ENCODE results near the gene TMEM163. TPM values are rescaled to one million over a fixed set of nuclear protein-coding genes. Genes with fewer than 3 reads are reported as not detected.
A peak's percentile ranks its signal among the peaks of the same experiment; 100 is the strongest.
"Not testable (repeated sequence)": the region's sequence is repeated elsewhere in the genome, so short reads cannot be mapped to it uniquely, and the experiment has no call there.

TMEM163 gene
- polyA plus RNA-seq, 3 donors from 2014 or later: 1.1 to 5.2 (median 2.8) TPM

DNA sequence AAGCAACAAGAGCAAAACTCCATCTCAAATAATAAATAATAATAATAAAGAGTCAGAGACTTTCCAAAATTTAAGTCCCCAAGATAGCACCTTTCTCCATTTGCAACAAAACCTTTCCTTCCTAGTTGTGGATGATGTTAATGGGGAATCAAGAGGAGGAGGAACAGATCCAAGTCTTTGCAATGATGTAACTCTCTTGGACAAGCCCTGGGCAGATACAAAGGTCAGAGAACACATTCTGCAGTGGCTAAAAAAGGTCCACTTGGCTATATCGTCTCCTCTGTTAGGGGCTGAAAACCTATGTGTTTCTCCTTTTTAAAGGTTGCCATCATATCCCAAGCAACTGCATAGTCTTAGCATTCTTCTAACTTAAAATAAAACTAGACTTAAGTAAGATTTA, 151.1 kb downstream of the TMEM163 start:
- Mint-ChIP-seq H3K27me3 (ENCODE audit: low read depth in 3 of 3) (peaks cover 0 to 2% (median 2%) of the 10 kb centered on the region in 3 donors), H3K9me3 (no peaks in the 10 kb centered on the region), H3K27ac (no peak overlapping the region), H3K36me3 (no peaks in the 10 kb centered on the region), H3K4me3 (no peak overlapping the region), H3K4me1 (peaks cover 0 to 8% of the 10 kb centered on the region in 2 donors)
- no peak for DNase-seq

- H3K27ac Mint-ChIP-seq; H3K4me3 Mint-ChIP-seq; DNase-seq; H3K36me3 Mint-ChIP-seq; H3K27me3 Mint-ChIP-seq (ENCODE audit: low read depth in 3 of 3); H3K4me1 Mint-ChIP-seq; H3K9me3 Mint-ChIP-seq: not testable (repeated sequence)
Measured at GRCh38 chr2:134564955-134565354, 153.8 kb downstream of the TMEM163 start.

- peaks cover 0 to 2% (median 2%) of the 10 kb centered on the region in 3 donors for H3K27me3 Mint-ChIP-seq (ENCODE audit: low read depth in 3 of 3)
- peaks cover 6 to 10% of the 10 kb centered on the region in 2 donors for H3K4me1 Mint-ChIP-seq
- DNase-seq: no peak
- H3K4me3 Mint-ChIP-seq: no peak overlapping the region
- H3K36me3 Mint-ChIP-seq: no peaks in the 10 kb centered on the region
- H3K9me3 Mint-ChIP-seq: no peaks in the 10 kb centered on the region
- peak overlapping the region in 1 of 6 donors; percentile 77 for H3K27ac Mint-ChIP-seq
Measured at GRCh38 chr2:134564549-134564948, 154.3 kb downstream of the TMEM163 start.

DNA sequence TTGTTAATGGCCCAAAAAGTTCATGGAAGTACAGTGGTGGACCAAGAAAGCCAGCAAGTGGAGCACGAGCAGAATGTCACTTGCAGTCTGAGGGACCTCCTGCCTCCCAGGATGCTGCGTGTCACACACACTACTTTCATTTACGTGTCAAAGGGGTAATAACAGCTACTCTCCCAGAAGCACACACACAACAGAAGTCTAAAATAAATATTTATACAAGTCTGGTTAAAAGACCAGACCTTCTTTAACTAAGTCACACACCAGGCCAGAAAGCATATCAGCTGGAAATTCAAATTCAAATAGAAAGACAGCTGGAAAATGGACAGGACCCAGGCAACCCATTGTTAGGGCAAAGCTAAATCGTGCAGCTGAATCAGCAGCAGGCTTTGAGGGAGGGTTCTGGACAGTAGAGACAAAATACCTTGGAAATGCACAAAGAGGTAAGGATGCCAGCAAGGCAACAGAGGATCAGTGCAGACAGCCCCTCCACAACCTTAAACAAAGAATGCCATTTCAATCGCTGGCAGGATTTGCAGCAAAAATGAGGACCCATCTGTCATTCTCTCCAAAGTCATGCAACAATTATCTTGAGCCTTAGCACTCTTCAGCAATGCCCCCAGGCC, 160.5 kb downstream of the TMEM163 start:
- Mint-ChIP-seq H3K27ac (no peak overlapping the region), H3K4me3 (no peak overlapping the region), H3K27me3 (ENCODE audit: low read depth in 3 of 3) (peaks cover 0 to 2% (median 0%) of the 10 kb centered on the region in 3 donors), H3K36me3 (no peaks in the 10 kb centered on the region), H3K4me1 (peaks cover 4 to 6% of the 10 kb centered on the region in 2 donors), H3K9me3 (no peaks in the 10 kb centered on the region)
- no peak for DNase-seq

DNA sequence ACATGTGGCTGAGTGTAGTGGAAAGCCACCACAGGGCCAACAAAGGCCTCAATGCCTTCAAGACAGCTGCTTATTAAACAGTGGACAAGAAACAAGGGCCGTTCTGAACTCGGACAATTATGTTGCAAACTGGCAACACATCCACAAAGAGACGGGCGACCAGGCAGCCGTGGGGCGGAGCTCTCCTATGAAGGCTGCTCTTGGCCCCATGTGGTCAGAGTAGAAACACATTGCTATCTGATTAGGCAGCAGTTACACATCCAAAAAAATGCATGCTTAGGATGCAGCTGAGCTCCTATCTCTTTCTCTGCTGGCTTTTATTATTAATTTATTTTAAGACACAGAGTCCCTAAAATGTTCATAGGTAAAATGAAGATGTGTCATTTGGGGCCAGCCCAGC, 163.4 kb downstream of the TMEM163 start:
- no peak overlapping the region for H3K4me3 Mint-ChIP-seq
- peaks cover 3 to 6% of the 10 kb centered on the region in 2 donors for H3K4me1 Mint-ChIP-seq
- no peaks in the 10 kb centered on the region for H3K27me3 Mint-ChIP-seq (ENCODE audit: low read depth in 3 of 3)
- H3K27ac Mint-ChIP-seq: no peak overlapping the region
- no peaks in the 10 kb centered on the region for H3K36me3 Mint-ChIP-seq
- no peaks in the 10 kb centered on the region for H3K9me3 Mint-ChIP-seq
- DNase-seq: no peak

DNA sequence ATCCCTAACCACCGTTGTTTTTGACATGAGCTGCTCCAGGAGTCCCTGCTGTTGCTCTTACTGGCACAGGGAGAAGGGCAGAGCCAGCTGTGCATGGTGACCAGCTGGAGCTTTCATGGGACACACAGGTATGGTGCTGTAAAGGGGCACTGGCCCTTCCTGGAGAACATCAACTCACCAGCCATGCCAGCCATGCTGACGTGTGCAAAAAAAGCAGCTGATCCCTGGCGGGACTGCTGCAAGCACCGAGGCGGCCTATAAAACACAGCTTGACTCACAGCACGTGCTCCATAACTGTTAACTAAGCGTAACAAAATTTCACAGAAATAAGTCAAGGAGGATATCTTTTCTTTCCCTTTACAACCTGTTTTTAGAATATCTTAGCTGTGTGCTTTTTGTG, 165.1 kb downstream of the TMEM163 start:
- peaks cover 0 to 3% of the 10 kb centered on the region in 2 donors for H3K4me1 Mint-ChIP-seq
- no peaks in the 10 kb centered on the region for H3K36me3 Mint-ChIP-seq

DNA sequence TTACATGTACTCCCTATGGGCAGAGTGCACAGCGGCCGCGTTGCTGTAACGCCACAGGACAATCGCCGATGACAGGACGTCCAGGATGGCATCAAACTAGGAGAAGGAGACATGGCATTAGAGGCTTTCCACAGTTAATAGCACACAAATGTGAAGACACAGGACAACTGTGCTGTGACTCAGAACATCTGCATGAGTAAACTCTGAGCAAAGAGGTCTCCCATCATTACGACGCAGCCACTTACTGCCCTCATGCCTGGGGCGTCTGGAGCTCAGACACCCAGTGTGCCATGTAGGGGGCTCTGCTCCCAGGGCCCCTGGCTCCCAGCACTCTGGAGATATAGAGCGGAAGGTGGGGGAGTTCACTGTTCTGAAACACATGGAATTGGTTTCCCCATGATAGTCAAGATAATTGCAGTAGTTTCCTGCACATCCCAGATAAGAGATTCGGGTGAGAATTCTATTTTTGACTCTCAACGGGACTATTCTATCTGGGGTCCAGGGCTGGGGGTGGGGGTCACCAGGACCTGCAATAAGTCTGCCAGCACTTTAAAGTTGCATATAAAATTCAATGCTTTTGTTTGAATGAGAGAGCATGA, 168.1 kb downstream of the TMEM163 start:
- Mint-ChIP-seq H3K9me3 (no peaks in the 10 kb centered on the region), H3K4me3 (no peak overlapping the region), H3K27ac (peak overlapping the region in 1 of 6 donors; percentile 33), H3K4me1 (no peaks in the 10 kb centered on the region), H3K36me3 (no peaks in the 10 kb centered on the region), H3K27me3 (ENCODE audit: low read depth in 3 of 3) (no peaks in the 10 kb centered on the region)
- DNase-seq: no peak

More for the DNA sequence above, 165.1 kb downstream of the TMEM163 start:
- H3K27me3 Mint-ChIP-seq (ENCODE audit: low read depth in 3 of 3): no peaks in the 10 kb centered on the region
- H3K27ac Mint-ChIP-seq: no peak overlapping the region
- H3K9me3 Mint-ChIP-seq: no peaks in the 10 kb centered on the region
- no peak overlapping the region for H3K4me3 Mint-ChIP-seq
- no peak for DNase-seq

GRCh38 chr2:134549104-134549503, 169.7 kb downstream of the TMEM163 start:
- peaks cover 0 to 1% (median 0%) of the 10 kb centered on the region in 3 donors for H3K27me3 Mint-ChIP-seq (ENCODE audit: low read depth in 3 of 3)
- DNase-seq: no peak
- H3K4me1 Mint-ChIP-seq: no peaks in the 10 kb centered on the region
- H3K4me3 Mint-ChIP-seq: no peak overlapping the region
- peaks cover 0 to 1% (median 0%) of the 10 kb centered on the region in 6 donors for H3K9me3 Mint-ChIP-seq
- no peak overlapping the region for H3K27ac Mint-ChIP-seq
- H3K36me3 Mint-ChIP-seq: no peaks in the 10 kb centered on the region

- H3K9me3 Mint-ChIP-seq: peaks cover 0 to 1% (median 0%) of the 10 kb centered on the region in 6 donors
- peaks cover 0 to 2% (median 1%) of the 10 kb centered on the region in 3 donors for H3K27me3 Mint-ChIP-seq (ENCODE audit: low read depth in 3 of 3)
- no peak overlapping the region for H3K4me3 Mint-ChIP-seq
- no peaks in the 10 kb centered on the region for H3K4me1 Mint-ChIP-seq
- H3K36me3 Mint-ChIP-seq: peaks cover 0 to 3% (median 0%) of the 10 kb centered on the region in 3 donors
- no peak for DNase-seq
- H3K27ac Mint-ChIP-seq: no peak overlapping the region
Measured at GRCh38 chr2:134540990-134541389, 177.8 kb downstream of the TMEM163 start.

- H3K9me3 Mint-ChIP-seq: peaks cover 0 to 1% (median 0%) of the 10 kb centered on the region in 6 donors
- H3K4me1 Mint-ChIP-seq: no peaks in the 10 kb centered on the region
- DNase-seq: no peak
- H3K27ac Mint-ChIP-seq: no peak overlapping the region
- H3K4me3 Mint-ChIP-seq: no peak overlapping the region
- peaks cover 0 to 3% (median 0%) of the 10 kb centered on the region in 3 donors for H3K36me3 Mint-ChIP-seq
- H3K27me3 Mint-ChIP-seq (ENCODE audit: low read depth in 3 of 3): peaks cover 0 to 2% (median 0%) of the 10 kb centered on the region in 3 donors
Measured at GRCh38 chr2:134539981-134540380, 178.8 kb downstream of the TMEM163 start.

DNA sequence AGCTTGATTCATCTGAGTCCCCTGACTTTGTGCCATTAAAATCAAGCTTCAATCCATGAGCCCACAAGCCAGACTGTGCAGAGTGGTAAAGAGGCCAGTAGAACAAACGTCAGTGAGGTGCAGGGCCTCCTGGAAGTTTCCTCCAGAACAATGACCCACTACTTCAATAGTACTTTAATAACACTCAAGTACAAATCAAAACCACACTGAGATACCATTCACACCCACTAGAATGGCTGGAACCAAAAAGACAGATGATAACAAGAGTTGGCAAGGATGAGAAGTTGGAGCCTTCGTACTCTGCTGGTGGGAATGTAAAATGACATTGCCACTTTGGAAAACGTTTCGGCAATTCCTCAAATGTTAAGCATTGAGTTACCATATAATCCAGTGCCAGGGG, 181.1 kb downstream of the TMEM163 start:
- H3K4me1 Mint-ChIP-seq: peaks cover 0 to 6% of the 10 kb centered on the region in 2 donors
- peaks cover 0 to 2% (median 0%) of the 10 kb centered on the region in 3 donors for H3K27me3 Mint-ChIP-seq (ENCODE audit: low read depth in 3 of 3)
- no peak overlapping the region for H3K4me3 Mint-ChIP-seq
- H3K36me3 Mint-ChIP-seq: no peaks in the 10 kb centered on the region
- DNase-seq: no peak
- no peak overlapping the region for H3K27ac Mint-ChIP-seq
- H3K9me3 Mint-ChIP-seq: no peaks in the 10 kb centered on the region

GRCh38 chr2:134537121-134537520, 181.7 kb downstream of the TMEM163 start:
- Mint-ChIP-seq H3K9me3 (no peaks in the 10 kb centered on the region), H3K27me3 (ENCODE audit: low read depth in 3 of 3) (peaks cover 0 to 2% (median 0%) of the 10 kb centered on the region in 3 donors), H3K36me3 (no peaks in the 10 kb centered on the region), H3K4me3 (no peak overlapping the region), H3K27ac (no peak overlapping the region), H3K4me1 (peaks cover 0 to 6% of the 10 kb centered on the region in 2 donors)
- DNase-seq: no peak

DNA sequence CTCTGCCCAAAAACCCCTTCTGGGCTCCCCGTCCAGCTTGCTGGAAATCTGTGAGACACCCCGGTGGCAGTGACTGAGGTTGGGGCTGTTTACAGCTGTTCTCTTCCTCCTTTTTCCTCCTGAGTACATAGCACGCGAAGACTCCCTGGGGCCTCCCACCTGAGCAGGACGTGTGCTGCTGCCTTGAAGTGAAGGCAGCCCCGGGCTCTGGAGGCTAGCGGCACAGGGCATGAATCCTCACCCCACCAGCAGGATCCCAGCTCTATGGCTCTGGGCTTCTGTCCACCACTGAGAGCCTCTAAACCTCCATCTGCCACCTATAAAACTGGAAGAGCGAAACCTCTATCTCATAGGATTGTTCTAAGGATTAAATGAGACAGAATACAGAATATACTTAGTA, 182.5 kb downstream of the TMEM163 start:
- no peak overlapping the region for H3K4me3 Mint-ChIP-seq
- no peaks in the 10 kb centered on the region for H3K36me3 Mint-ChIP-seq
- DNase-seq: no peak
- H3K27me3 Mint-ChIP-seq (ENCODE audit: low read depth in 3 of 3): peaks cover 0 to 2% (median 0%) of the 10 kb centered on the region in 3 donors
- no peaks in the 10 kb centered on the region for H3K9me3 Mint-ChIP-seq
- no peak overlapping the region for H3K27ac Mint-ChIP-seq
- H3K4me1 Mint-ChIP-seq: peaks cover 0 to 6% of the 10 kb centered on the region in 2 donors

GRCh38 chr2:134532537-134532936, 186.3 kb downstream of the TMEM163 start:
- peaks cover 0 to 2% (median 0%) of the 10 kb centered on the region in 3 donors for H3K36me3 Mint-ChIP-seq
- H3K27ac Mint-ChIP-seq: no peak overlapping the region
- H3K27me3 Mint-ChIP-seq (ENCODE audit: low read depth in 3 of 3): peaks cover 0 to 5% (median 0%) of the 10 kb centered on the region in 3 donors
- no peaks in the 10 kb centered on the region for H3K9me3 Mint-ChIP-seq
- H3K4me3 Mint-ChIP-seq: no peak overlapping the region
- no peak for DNase-seq
- peaks cover 0 to 6% of the 10 kb centered on the region in 2 donors for H3K4me1 Mint-ChIP-seq

Data from immature natural killer cell (primary cell).